HepG2 (cell line): ENCODE data around the gene CARMIL3. TPM values are rescaled to one million over a fixed set of nuclear protein-coding genes. Genes with fewer than 3 reads are reported as not detected.

ENCODE experiments used
- HNRNPH1 ChIP-seq: fragments of 200-400 bp; formaldehyde crosslinking; optimal IDR thresholded peaks from 2 replicates; pipeline ENCODE3; 2017; ENCODE audit warnings: mild to moderate bottlenecking, low read depth, low read length
- IRF1 ChIP-seq: sonication (generic); formaldehyde crosslinking; IDR thresholded peaks from 2 replicates; pipeline ENCODE4 v1.4.0; 2020; ENCODE audit warnings: low read depth, mild to moderate bottlenecking, missing genetic modification reagents
- NONO ChIP-seq, 2 experiments: fragments of 450-650 bp in 1 of 2; sonication (generic) in 1 of 2; formaldehyde crosslinking in 1 of 2; IDR thresholded peaks in 1 of 2; conservative IDR thresholded peaks in 1 of 2; 2 replicates each; pipeline versions ENCODE4 v1.6.1 to v1.8.0; 2017 to 2022; ENCODE audit warnings: mild to moderate bottlenecking in 1 of 2, missing genetic modification reagents in 1 of 2, moderate library complexity in 1 of 2
- NR2F6 ChIP-seq, 2 experiments: IDR thresholded peaks; 2 replicates each; pipeline ENCODE4 v1.6.1; 2016; ENCODE audit warnings: antibody characterized with exemption in 1 of 2, mild to moderate bottlenecking in 1 of 2
- POLR2A ChIP-seq, 2 experiments: IDR thresholded peaks; 2 replicates each; pipeline ENCODE4 v1.6.1; 2011; ENCODE audit warnings: low read depth in 2 of 2, low read length in 2 of 2, mild to moderate bottlenecking in 1 of 2, moderate library complexity in 1 of 2; ENCODE audit not compliant: insufficient read depth in 1 of 2
- RBM22 ChIP-seq: fragments of 200-400 bp; formaldehyde crosslinking; optimal IDR thresholded peaks from 2 replicates; pipeline ENCODE3; 2017; ENCODE audit warnings: mild to moderate bottlenecking, low read length, moderate library complexity
- RXRB ChIP-seq: IDR thresholded peaks from 2 replicates; pipeline ENCODE4 v1.6.1; 2016; ENCODE audit warnings: borderline replicate concordance, missing genetic modification reagents, missing compliant biosample characterization
- ZMAT3 ChIP-seq: sonication (generic); formaldehyde crosslinking; conservative IDR thresholded peaks from 2 replicates; pipeline ENCODE4 v1.7.0; 2021; ENCODE audit warnings: missing genetic modification reagents
- ZNF383 ChIP-seq: sonication (generic); formaldehyde crosslinking; IDR thresholded peaks from 2 replicates; pipeline ENCODE4 v1.4.0; 2020; ENCODE audit warnings: missing genetic modification reagents, mild to moderate bottlenecking, borderline replicate concordance
- ZNF569 ChIP-seq: sonication (generic); formaldehyde crosslinking; IDR thresholded peaks from 2 replicates; pipeline ENCODE4 v1.5.0; 2020; ENCODE audit warnings: mild to moderate bottlenecking, missing genetic modification reagents, moderate library complexity, borderline replicate concordance
- ZNF598 ChIP-seq: sonication (generic); formaldehyde crosslinking; IDR thresholded peaks from 2 replicates; pipeline ENCODE4 v1.5.1; 2020; ENCODE audit warnings: mild to moderate bottlenecking, missing genetic modification reagents, borderline replicate concordance
- ZNF607 ChIP-seq: sonication (generic); formaldehyde crosslinking; IDR thresholded peaks from 2 replicates; pipeline ENCODE4 v1.5.1; 2020; ENCODE audit warnings: missing genetic modification reagents, mild to moderate bottlenecking, borderline replicate concordance
- ZNF879 ChIP-seq: sonication (generic); formaldehyde crosslinking; IDR thresholded peaks from 2 replicates; pipeline ENCODE4 v1.8.1; 2023; ENCODE audit warnings: missing genetic modification reagents
- ZSCAN5A ChIP-seq: sonication (generic); formaldehyde crosslinking; IDR thresholded peaks from 2 replicates; pipeline ENCODE4 v1.8.0; 2022; ENCODE audit warnings: mild to moderate bottlenecking, missing genetic modification reagents, borderline replicate concordance
- ZXDC ChIP-seq: sonication (generic); formaldehyde crosslinking; IDR thresholded peaks from 2 replicates; pipeline ENCODE4 v1.5.0; 2020; ENCODE audit warnings: mild to moderate bottlenecking, missing genetic modification reagents
- polyA plus RNA-seq, 8 experiments: library from polyadenylated mRNA; depleted of rRNA in 3 of 8; stranded (reverse) in 7 of 8; unstranded in 1 of 8; fragments of >200 nt; fragmentation: Illumina TruSeq in 4 of 8; extraction: Trizol in 4 of 8; gene quantifications; 2 replicates each; pipeline versions ENCODE4 v1.2.1 to v1.2.3, GENCODE V29; 2011 to 2016; ENCODE audit warnings: low read depth in 4 of 8, missing spikeins in 1 of 8, mixed read lengths in 1 of 8; ENCODE audit not compliant: insufficient read depth in 1 of 8
- total RNA-seq, 5 experiments: library from RNA; depleted of rRNA; stranded (reverse); fragments of >200 nt; fragmentation: Illumina TruSeq; extraction: Trizol; gene quantifications; 2 replicates each; pipeline ENCODE4 v1.2.3, GENCODE V29; 2016; ENCODE audit warnings: low read depth in 1 of 5
- TF ChIP-seq, protein P1 (sequence below): sonication (generic); formaldehyde crosslinking; IDR thresholded peaks from 2 replicates; pipeline ENCODE4 v1.8.0; 2022; ENCODE audit warnings: missing genetic modification reagents, mild to moderate bottlenecking, borderline replicate concordance
- TF ChIP-seq, protein P2 (sequence below): sonication (generic); formaldehyde crosslinking; IDR thresholded peaks from 2 replicates; pipeline ENCODE4 v1.4.0; 2020; ENCODE audit warnings: missing genetic modification reagents

The CARMIL3 gene
- total and polyA plus RNA-seq, 2 of the 13 experiments (the other 11 are each of a cell fraction or from before 2014, with no cell fraction given), result 0.27 to 0.55 TPM

DNA sequence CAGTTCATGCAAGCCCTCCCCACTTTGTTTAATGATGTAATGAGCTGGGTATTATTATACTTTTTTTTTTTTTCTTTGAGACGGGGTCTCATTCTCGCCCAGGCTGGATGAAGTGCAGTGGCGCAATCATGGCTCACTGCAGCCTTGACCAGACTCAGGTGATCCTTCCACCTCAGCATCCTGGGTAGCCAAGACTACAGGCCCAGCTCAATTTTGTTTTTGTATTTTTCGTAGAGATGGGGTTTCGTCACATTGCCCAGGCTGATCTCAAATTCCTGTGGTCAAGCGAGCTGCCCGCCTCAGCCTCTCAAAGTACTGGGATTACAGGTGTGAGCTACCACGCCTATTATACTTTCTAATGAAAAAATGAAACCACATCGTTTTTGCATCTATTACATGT, 58.3 kb downstream of the CARMIL3 start (continued):
- TF ChIP-seq NONO (IDR thresholded peaks at IDR 0.05) (no peak), NONO (CRISPR knock-in tag; conservative IDR thresholded peaks at IDR 0.05) (no peak), RXRB (CRISPR knock-in tag) (no peak), RBM22 (no peak), ZMAT3 (CRISPR knock-in tag) (no peak), ZNF607 (no peak), ZNF569 (CRISPR knock-in tag) (no peak), NR2F6 (IDR thresholded peaks at IDR 0.05) (no peak), NR2F6 (CRISPR knock-in tag; IDR thresholded peaks at IDR 0.05) (no peak), ZSCAN5A (CRISPR knock-in tag) (0 out of 2 replicates have a peak, but pooled peaks have one; percentile 78), POLR2A (IDR thresholded peaks at IDR 0.05; ENCODE audit: insufficient read depth in 1 of 2, low read depth in 2 of 2, low read length in 2 of 2) (no peak), ZNF879 (CRISPR knock-in tag) (peak; percentile 35; the same call in 1 of the 2 replicates), HNRNPH1 (no peak), IRF1 (CRISPR knock-in tag) (no peak), ZNF383 (CRISPR knock-in tag) (no peak), ZXDC (no peak), ZNF598 (CRISPR knock-in tag) (no peak)
- TF ChIP-seq, protein P1, sequence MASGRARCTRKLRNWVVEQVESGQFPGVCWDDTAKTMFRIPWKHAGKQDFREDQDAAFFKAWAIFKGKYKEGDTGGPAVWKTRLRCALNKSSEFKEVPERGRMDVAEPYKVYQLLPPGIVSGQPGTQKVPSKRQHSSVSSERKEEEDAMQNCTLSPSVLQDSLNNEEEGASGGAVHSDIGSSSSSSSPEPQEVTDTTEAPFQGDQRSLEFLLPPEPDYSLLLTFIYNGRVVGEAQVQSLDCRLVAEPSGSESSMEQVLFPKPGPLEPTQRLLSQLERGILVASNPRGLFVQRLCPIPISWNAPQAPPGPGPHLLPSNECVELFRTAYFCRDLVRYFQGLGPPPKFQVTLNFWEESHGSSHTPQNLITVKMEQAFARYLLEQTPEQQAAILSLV (CRISPR knock-in tag), result no peak
- TF ChIP-seq, protein P2, sequence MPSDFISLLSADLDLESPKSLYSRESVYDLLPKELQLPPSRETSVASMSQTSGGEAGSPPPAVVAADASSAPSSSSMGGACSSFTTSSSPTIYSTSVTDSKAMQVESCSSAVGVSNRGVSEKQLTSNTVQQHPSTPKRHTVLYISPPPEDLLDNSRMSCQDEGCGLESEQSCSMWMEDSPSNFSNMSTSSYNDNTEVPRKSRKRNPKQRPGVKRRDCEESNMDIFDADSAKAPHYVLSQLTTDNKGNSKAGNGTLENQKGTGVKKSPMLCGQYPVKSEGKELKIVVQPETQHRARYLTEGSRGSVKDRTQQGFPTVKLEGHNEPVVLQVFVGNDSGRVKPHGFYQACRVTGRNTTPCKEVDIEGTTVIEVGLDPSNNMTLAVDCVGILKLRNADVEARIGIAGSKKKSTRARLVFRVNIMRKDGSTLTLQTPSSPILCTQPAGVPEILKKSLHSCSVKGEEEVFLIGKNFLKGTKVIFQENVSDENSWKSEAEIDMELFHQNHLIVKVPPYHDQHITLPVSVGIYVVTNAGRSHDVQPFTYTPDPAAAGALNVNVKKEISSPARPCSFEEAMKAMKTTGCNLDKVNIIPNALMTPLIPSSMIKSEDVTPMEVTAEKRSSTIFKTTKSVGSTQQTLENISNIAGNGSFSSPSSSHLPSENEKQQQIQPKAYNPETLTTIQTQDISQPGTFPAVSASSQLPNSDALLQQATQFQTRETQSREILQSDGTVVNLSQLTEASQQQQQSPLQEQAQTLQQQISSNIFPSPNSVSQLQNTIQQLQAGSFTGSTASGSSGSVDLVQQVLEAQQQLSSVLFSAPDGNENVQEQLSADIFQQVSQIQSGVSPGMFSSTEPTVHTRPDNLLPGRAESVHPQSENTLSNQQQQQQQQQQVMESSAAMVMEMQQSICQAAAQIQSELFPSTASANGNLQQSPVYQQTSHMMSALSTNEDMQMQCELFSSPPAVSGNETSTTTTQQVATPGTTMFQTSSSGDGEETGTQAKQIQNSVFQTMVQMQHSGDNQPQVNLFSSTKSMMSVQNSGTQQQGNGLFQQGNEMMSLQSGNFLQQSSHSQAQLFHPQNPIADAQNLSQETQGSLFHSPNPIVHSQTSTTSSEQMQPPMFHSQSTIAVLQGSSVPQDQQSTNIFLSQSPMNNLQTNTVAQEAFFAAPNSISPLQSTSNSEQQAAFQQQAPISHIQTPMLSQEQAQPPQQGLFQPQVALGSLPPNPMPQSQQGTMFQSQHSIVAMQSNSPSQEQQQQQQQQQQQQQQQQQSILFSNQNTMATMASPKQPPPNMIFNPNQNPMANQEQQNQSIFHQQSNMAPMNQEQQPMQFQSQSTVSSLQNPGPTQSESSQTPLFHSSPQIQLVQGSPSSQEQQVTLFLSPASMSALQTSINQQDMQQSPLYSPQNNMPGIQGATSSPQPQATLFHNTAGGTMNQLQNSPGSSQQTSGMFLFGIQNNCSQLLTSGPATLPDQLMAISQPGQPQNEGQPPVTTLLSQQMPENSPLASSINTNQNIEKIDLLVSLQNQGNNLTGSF (CRISPR knock-in tag), result no peak
